ENCODE measurements around the gene IGF2BP3. TPM values are rescaled to one million over a fixed set of nuclear protein-coding genes. Genes with fewer than 3 reads are reported as not detected.

Gene IGF2BP3
- total RNA-seq, 2 experiments from 2014 or later: 41.1 to 94.3 TPM

DNA sequence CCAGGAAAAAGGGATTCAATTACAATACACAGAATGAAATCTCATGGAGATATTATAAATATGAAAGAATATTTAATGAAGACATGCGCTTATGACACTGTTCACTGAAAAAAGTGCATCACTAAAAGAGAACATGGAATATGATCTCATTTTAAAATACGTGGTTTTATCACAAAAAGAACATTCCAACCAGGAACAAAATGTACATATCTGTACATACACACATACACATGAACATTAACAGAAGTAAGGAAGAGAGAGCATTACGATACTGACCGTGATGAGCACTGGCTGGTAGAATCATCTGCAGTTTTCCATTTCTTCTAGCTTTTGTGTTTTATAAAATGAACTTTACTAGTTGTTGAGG lies 39.4 kb downstream of the IGF2BP3 start:
- Histone ChIP-seq H3K79me2 (ENCODE audit: insufficient read depth, low read depth, low read length) (peaks cover 49% of the 10 kb centered on the region; the same call in 1 of the 2 replicates), H3K27ac (ENCODE audit: low read depth, low read length, poor library complexity, severe bottlenecking) (peak overlapping the region; percentile 30), H2AFZ (ENCODE audit: low read length) (no peak overlapping the region), H3K9me3 (ENCODE audit: low read length) (no peaks in the 10 kb centered on the region), H3K4me1 (ENCODE audit: insufficient read depth, low read length, poor library complexity, severe bottlenecking) (peaks cover 35% of the 10 kb centered on the region), H3K4me3 (ENCODE audit: low read depth, low read length, poor library complexity, severe bottlenecking) (no peak overlapping the region), H3K4me2 (ENCODE audit: low read length) (peak overlapping the region; percentile 48), H3K36me3 (ENCODE audit: insufficient read depth, low read length) (no peaks in the 10 kb centered on the region; the same call in 1 of the 2 replicates), H4K20me1 (ENCODE audit: insufficient read depth, low read length) (no peaks in the 10 kb centered on the region; the same call in 1 of the 2 replicates), H3K9me2 (ENCODE audit: insufficient read depth, low read length) (no peaks in the 10 kb centered on the region)
- DNase-seq (ENCODE audit: low spot score): no peak
- TF ChIP-seq CTCF (conservative IDR thresholded peaks at IDR 0.05; ENCODE audit: low read length): no peak
- TF ChIP-seq EZH2phosphoT487 (IDR thresholded peaks at IDR 0.05; ENCODE audit: borderline replicate concordance, low read depth, low read length): no peak
- intact Hi-C loops (cut with micrococcal nuclease; ENCODE audit: unreplicated experiment): loop anchor here (1.0 to 5.0 kb wide), 3 partner anchors 36 to 96 kb away; no protein-coding TSS in a partner anchor
- BruUV-seq (replicated peaks): TSS peak; percentile 35
- CTCF ChIA-PET (ENCODE audit: unreplicated experiment): interaction anchor here (1.3 to 2.1 kb wide), 3 partner anchors 49 to 73 kb away, joined by 3 to 8 read pairs (median 5); no protein-coding TSS in a partner anchor
- POLR2A ChIA-PET: interaction anchor here (0.7 to 2.2 kb wide), 9 partner anchors 10 to 73 kb away, joined by 3 to 10 read pairs (median 6); no protein-coding TSS in a partner anchor

- Histone ChIP-seq H3K4me2 (ENCODE audit: low read length) (no peak overlapping the region), H4K20me1 (ENCODE audit: insufficient read depth, low read length) (no peaks in the 10 kb centered on the region), H2AFZ (ENCODE audit: low read length) (no peak overlapping the region), H3K36me3 (ENCODE audit: insufficient read depth, low read length) (no peaks in the 10 kb centered on the region), H3K27ac (ENCODE audit: low read depth, low read length, poor library complexity, severe bottlenecking) (no peak overlapping the region), H3K4me3 (ENCODE audit: low read depth, low read length, poor library complexity, severe bottlenecking) (no peak overlapping the region), H3K4me1 (ENCODE audit: insufficient read depth, low read length, poor library complexity, severe bottlenecking) (peaks cover 23% of the 10 kb centered on the region), H3K79me2 (ENCODE audit: insufficient read depth, low read depth, low read length) (peaks cover 27% of the 10 kb centered on the region; the same call in 1 of the 2 replicates), H3K9me2 (ENCODE audit: insufficient read depth, low read length) (no peaks in the 10 kb centered on the region), H3K9me3 (ENCODE audit: low read length) (no peaks in the 10 kb centered on the region)
- CTCF ChIA-PET (ENCODE audit: unreplicated experiment): no interaction called here
- intact Hi-C loops (cut with micrococcal nuclease; ENCODE audit: unreplicated experiment): no loop called here
- POLR2A ChIA-PET: interaction anchor here (0.7 kb wide), 1 partner anchor 27 kb away, joined by 3 read pairs; no protein-coding TSS in a partner anchor
- BruUV-seq (replicated peaks): no TSS peak
- TF ChIP-seq CTCF (conservative IDR thresholded peaks at IDR 0.05; ENCODE audit: low read length) (no peak), EZH2phosphoT487 (IDR thresholded peaks at IDR 0.05; ENCODE audit: borderline replicate concordance, low read depth, low read length) (no peak)
- no peak for DNase-seq (ENCODE audit: low spot score)
Measured at GRCh38 chr7:23426876-23427275, 43.4 kb downstream of the IGF2BP3 start.

- no peak overlapping the region for H3K27ac ChIP-seq (ENCODE audit: low read depth, low read length, poor library complexity, severe bottlenecking)
- H3K4me3 ChIP-seq (ENCODE audit: low read depth, low read length, poor library complexity, severe bottlenecking): no peak overlapping the region
- peaks cover 19% of the 10 kb centered on the region; the same call in 1 of the 2 replicates for H3K79me2 ChIP-seq (ENCODE audit: insufficient read depth, low read depth, low read length)
- no peak for DNase-seq (ENCODE audit: low spot score)
- no peaks in the 10 kb centered on the region for H3K9me2 ChIP-seq (ENCODE audit: insufficient read depth, low read length)
- H3K36me3 ChIP-seq (ENCODE audit: insufficient read depth, low read length): peaks cover 7% of the 10 kb centered on the region; the same call in 1 of the 2 replicates
- no TSS peak for BruUV-seq (replicated peaks)
- H3K9me3 ChIP-seq (ENCODE audit: low read length): no peaks in the 10 kb centered on the region
- ChIA-PET CTCF (ENCODE audit: unreplicated experiment) (no interaction called here), POLR2A (interaction anchor here (0.6 to 1.0 kb wide), 2 partner anchors 13 to 26 kb away, joined by 3 read pairs; no protein-coding TSS in a partner anchor)
- H4K20me1 ChIP-seq (ENCODE audit: insufficient read depth, low read length): no peaks in the 10 kb centered on the region
- no peak overlapping the region for H2AFZ ChIP-seq (ENCODE audit: low read length)
- H3K4me1 ChIP-seq (ENCODE audit: insufficient read depth, low read length, poor library complexity, severe bottlenecking): peaks cover 14% of the 10 kb centered on the region
- no peak overlapping the region for H3K4me2 ChIP-seq (ENCODE audit: low read length)
- TF ChIP-seq CTCF (conservative IDR thresholded peaks at IDR 0.05; ENCODE audit: low read length) (no peak), EZH2phosphoT487 (IDR thresholded peaks at IDR 0.05; ENCODE audit: borderline replicate concordance, low read depth, low read length) (no peak)
- intact Hi-C loops (cut with micrococcal nuclease; ENCODE audit: unreplicated experiment): no loop called here
Measured at GRCh38 chr7:23422909-23423308, 47.4 kb downstream of the IGF2BP3 start.
